HepG2 (cell line): Measurements from ENCODE around the gene VPREB3. TPM values are rescaled to one million over a fixed set of nuclear protein-coding genes. Genes with fewer than 3 reads are reported as not detected.
A peak's percentile ranks its signal among the peaks of the same experiment; 100 is the strongest.

Experiments
- DDIT3 ChIP-seq: sonication (generic); formaldehyde crosslinking; IDR thresholded peaks from 2 replicates; pipeline ENCODE4 v1.4.0; 2020; ENCODE audit warnings: mild to moderate bottlenecking, missing genetic modification reagents
- DMAP1 ChIP-seq: IDR thresholded peaks from 2 replicates; pipeline ENCODE4 v1.6.1; 2016
- ELF3 ChIP-seq: IDR thresholded peaks from 2 replicates; pipeline ENCODE4 v1.6.1; 2016; ENCODE audit warnings: missing genetic modification reagents, missing compliant biosample characterization
- ETV5 ChIP-seq: IDR thresholded peaks from 2 replicates; pipeline ENCODE4 v1.6.1; 2018; ENCODE audit warnings: missing biosample characterization, missing genetic modification reagents, inconsistent platforms, borderline replicate concordance
- HCFC1 ChIP-seq: fragments of 150-350 bp; IDR thresholded peaks from 2 replicates; pipeline ENCODE4 v1.6.1; 2014; ENCODE audit warnings: low read depth, low read length
- PHF20 ChIP-seq: sonication (generic); formaldehyde crosslinking; IDR thresholded peaks from 2 replicates; pipeline ENCODE4 v1.5.0; 2020; ENCODE audit warnings: mild to moderate bottlenecking, missing genetic modification reagents
- POLR2A ChIP-seq, 2 experiments: IDR thresholded peaks; 2 replicates each; pipeline ENCODE4 v1.6.1; 2011; ENCODE audit warnings: low read depth in 2 of 2, low read length in 2 of 2, mild to moderate bottlenecking in 1 of 2, moderate library complexity in 1 of 2; ENCODE audit not compliant: insufficient read depth in 1 of 2
- POLR2AphosphoS5 ChIP-seq: IDR thresholded peaks from 2 replicates; pipeline ENCODE4 v1.6.1; 2012; ENCODE audit warnings: low read depth, low read length
- SP4 ChIP-seq: sonication (generic); formaldehyde crosslinking; IDR thresholded peaks from 2 replicates; pipeline ENCODE4 v1.8.1; 2023; ENCODE audit warnings: mild to moderate bottlenecking, missing genetic modification reagents
- STAG1 ChIP-seq: sonication (generic); formaldehyde crosslinking; IDR thresholded peaks from 2 replicates; pipeline ENCODE4 v1.4.0; 2020; ENCODE audit warnings: missing genetic modification reagents
- TAF15 ChIP-seq: fragments of 200-400 bp; formaldehyde crosslinking; IDR thresholded peaks from one replicate; pipeline ENCODE4 v1.6.1; 2018; ENCODE audit warnings: mild to moderate bottlenecking, low read depth, low read length; ENCODE audit not compliant: poor library complexity, severe bottlenecking
- TCF12 ChIP-seq, 2 experiments: fragments of 450-650 bp in 1 of 2; sonication (generic) in 1 of 2; formaldehyde crosslinking in 1 of 2; IDR thresholded peaks; 2 replicates each; pipeline versions ENCODE4 v1.6.1 to v1.8.0; 2017 to 2022; ENCODE audit warnings: antibody characterized with exemption in 1 of 2, mild to moderate bottlenecking in 1 of 2, missing genetic modification reagents in 1 of 2, moderate library complexity in 1 of 2
- TIGD3 ChIP-seq: sonication (generic); formaldehyde crosslinking; IDR thresholded peaks from 2 replicates; pipeline ENCODE4 v1.5.1; 2020; ENCODE audit warnings: mild to moderate bottlenecking, missing genetic modification reagents, borderline replicate concordance
- YEATS4 ChIP-seq: sonication (generic); formaldehyde crosslinking; IDR thresholded peaks from 2 replicates; pipeline ENCODE4 v1.4.0; 2020; ENCODE audit warnings: missing genetic modification reagents, borderline replicate concordance
- ZBTB14 ChIP-seq: sonication (generic); formaldehyde crosslinking; IDR thresholded peaks from 2 replicates; pipeline ENCODE4 v1.4.0; 2020; ENCODE audit warnings: missing genetic modification reagents
- ZNF552 ChIP-seq: sonication (generic); formaldehyde crosslinking; IDR thresholded peaks from 2 replicates; pipeline ENCODE4 v1.9.0; 2022; ENCODE audit warnings: missing genetic modification reagents, mild to moderate bottlenecking, borderline replicate concordance
- ZNF563 ChIP-seq: sonication (generic); formaldehyde crosslinking; IDR thresholded peaks from 2 replicates; pipeline ENCODE4 v1.8.0; 2022; ENCODE audit warnings: mild to moderate bottlenecking, moderate library complexity, missing genetic modification reagents
- ZNF687 ChIP-seq: sonication (generic); formaldehyde crosslinking; IDR thresholded peaks from 2 replicates; pipeline ENCODE4 v1.5.1; 2020; ENCODE audit warnings: mild to moderate bottlenecking, missing genetic modification reagents, moderate library complexity
- ZNF816 ChIP-seq: sonication (generic); formaldehyde crosslinking; IDR thresholded peaks from 2 replicates; pipeline ENCODE4 v1.8.0; 2022; ENCODE audit warnings: missing genetic modification reagents, mild to moderate bottlenecking, borderline replicate concordance
- polyA plus RNA-seq, 8 experiments: library from polyadenylated mRNA; depleted of rRNA in 3 of 8; stranded (reverse) in 7 of 8; unstranded in 1 of 8; fragments of >200 nt; fragmentation: Illumina TruSeq in 4 of 8; extraction: Trizol in 4 of 8; gene quantifications; 2 replicates each; pipeline versions ENCODE4 v1.2.1 to v1.2.3, GENCODE V29; 2011 to 2016; ENCODE audit warnings: low read depth in 4 of 8, missing spikeins in 1 of 8, mixed read lengths in 1 of 8; ENCODE audit not compliant: insufficient read depth in 1 of 8
- total RNA-seq, 5 experiments: library from RNA; depleted of rRNA; stranded (reverse); fragments of >200 nt; fragmentation: Illumina TruSeq; extraction: Trizol; gene quantifications; 2 replicates each; pipeline ENCODE4 v1.2.3, GENCODE V29; 2016; ENCODE audit warnings: low read depth in 1 of 5

The VPREB3 gene
- total and polyA plus RNA-seq, 2 of the 13 experiments (the other 11 are each of a cell fraction or from before 2014, with no cell fraction given) = 0.22 TPM; not detected in 1

GRCh38 chr22:23750714-23751440 is 3.3 kb downstream of the VPREB3 start, which contains the start of gene ZNF70 (continued):
- TF ChIP-seq TCF12 (IDR thresholded peaks at IDR 0.05) (no peak), TCF12 (CRISPR knock-in tag; IDR thresholded peaks at IDR 0.05) (no peak), ZNF687 (CRISPR knock-in tag) (peak; percentile 91), SP4 (CRISPR knock-in tag) (peak; percentile 76; the same call in 1 of the 2 replicates), DDIT3 (no peak), TAF15 (peak; percentile 47), YEATS4 (peak; percentile 85), ETV5 (peak; percentile 41; the same call in 1 of the 2 replicates), ZNF816 (CRISPR knock-in tag) (0 out of 2 replicates have a peak, but pooled peaks have one; percentile 33), STAG1 (CRISPR knock-in tag) (peak; percentile 44), POLR2AphosphoS5 (peak; percentile 60), PHF20 (CRISPR knock-in tag) (peak; percentile 74), ZNF552 (0 out of 2 replicates have a peak, but pooled peaks have one; percentile 52), ELF3 (peak; percentile 51; the same call in 1 of the 2 replicates), TIGD3 (CRISPR knock-in tag) (0 out of 2 replicates have a peak, but pooled peaks have one; percentile 45), ZNF563 (peak; percentile 55; the same call in 1 of the 2 replicates), POLR2A (IDR thresholded peaks at IDR 0.05; ENCODE audit: insufficient read depth in 1 of 2, low read depth in 2 of 2, low read length in 2 of 2) (peak in 1 of 2 experiments; percentile 46; a peak in 1 of 4 replicates), HCFC1 (peak; percentile 47; the same call in 1 of the 2 replicates), DMAP1 (peak; percentile 51; the same call in 1 of the 2 replicates), ZBTB14 (CRISPR knock-in tag) (0 out of 2 replicates have a peak, but pooled peaks have one; percentile 10)
